Esophagus mucosa (tissue), 1 donor: Measurements from ENCODE around the gene KCNJ1. TPM values are rescaled to one million over a fixed set of nuclear protein-coding genes. Genes with fewer than 3 reads are reported as not detected.

ENCODE experiments used
- ATAC-seq: fragments of 200-7000 bp; cut with Tn5 transposase; one replicate; pipeline ENCODE4 v1.9.1; 2020
- total RNA-seq: library from RNA; stranded (reverse); gene quantifications from one replicate; pipeline ENCODE4 v1.2.4, GENCODE V29; 2023
- donor health status: DM: yes; HTN: yes; CAD: no.

Gene KCNJ1
- total RNA-seq, 1 donor from 2014 or later = not detected

- no peak for ATAC-seq
Measured at GRCh38 chr11:128901653-128902514, 34.8 kb upstream of the KCNJ1 start.

- no peak for ATAC-seq
Measured at GRCh38 chr11:128900468-128900867, 33.4 kb upstream of the KCNJ1 start.

GRCh38 chr11:128898580-128899344, 31.7 kb upstream of the KCNJ1 start:
- peak; percentile 48 for ATAC-seq

- no peak for ATAC-seq
Measured at GRCh38 chr11:128897826-128898225, 30.7 kb upstream of the KCNJ1 start.

GRCh38 chr11:128896356-128896755, 29.3 kb upstream of the KCNJ1 start:
- no peak for ATAC-seq

GRCh38 chr11:128895526-128895925, 28.4 kb upstream of the KCNJ1 start:
- ATAC-seq = no peak

GRCh38 chr11:128894685-128895084, 27.6 kb upstream of the KCNJ1 start:
- no peak for ATAC-seq

- no peak for ATAC-seq
Measured at GRCh38 chr11:128894286-128894681, 27.2 kb upstream of the KCNJ1 start.

GRCh38 chr11:128893578-128894285, 26.6 kb upstream of the KCNJ1 start:
- ATAC-seq = no peak

- no peak for ATAC-seq
Measured at GRCh38 chr11:128892866-128893565, 25.9 kb upstream of the KCNJ1 start.

- ATAC-seq = no peak
Measured at GRCh38 chr11:128891913-128892398, 24.9 kb upstream of the KCNJ1 start.

GRCh38 chr11:128890543-128891368, 23.7 kb upstream of the KCNJ1 start, which contains the start of gene KCNJ5:
TSS of gene KCNJ5 (plus strand) at chr11:128891356. CDS start at chr11:128911274, 19,918 bp downstream.
- peak; percentile 58 for ATAC-seq

- ATAC-seq = no peak
Measured at GRCh38 chr11:128890216-128890542, 23.1 kb upstream of the KCNJ1 start.

GRCh38 chr11:128889657-128890213, 22.6 kb upstream of the KCNJ1 start:
- ATAC-seq = no peak

- no peak for ATAC-seq
Measured at GRCh38 chr11:128888034-128888985, 21.2 kb upstream of the KCNJ1 start.

GRCh38 chr11:128886406-128887124, 19.5 kb upstream of the KCNJ1 start:
- peak; percentile 30 for ATAC-seq

GRCh38 chr11:128884703-128885338, 17.7 kb upstream of the KCNJ1 start:
- peak; percentile 84 for ATAC-seq

GRCh38 chr11:128884054-128884453, 17.0 kb upstream of the KCNJ1 start:
- no peak for ATAC-seq

- ATAC-seq = no peak
Measured at GRCh38 chr11:128882451-128882850, 15.4 kb upstream of the KCNJ1 start.
